ENCODE measurements around the gene CPN1. TPM values are rescaled to one million over a fixed set of nuclear protein-coding genes. Genes with fewer than 3 reads are reported as not detected.

The CPN1 gene
- not detected in 2 replicates for total RNA-seq (2014; rRNA removed; shearing (Covaris generic))
- 0.32 TPM in 1 of 2 replicates, not detected in the other for polyA plus RNA-seq (2016; fragmentation: Nextera tagmentation; extraction: Ambion mirVana)
- long read RNA-seq, result 0 reads

DNA sequence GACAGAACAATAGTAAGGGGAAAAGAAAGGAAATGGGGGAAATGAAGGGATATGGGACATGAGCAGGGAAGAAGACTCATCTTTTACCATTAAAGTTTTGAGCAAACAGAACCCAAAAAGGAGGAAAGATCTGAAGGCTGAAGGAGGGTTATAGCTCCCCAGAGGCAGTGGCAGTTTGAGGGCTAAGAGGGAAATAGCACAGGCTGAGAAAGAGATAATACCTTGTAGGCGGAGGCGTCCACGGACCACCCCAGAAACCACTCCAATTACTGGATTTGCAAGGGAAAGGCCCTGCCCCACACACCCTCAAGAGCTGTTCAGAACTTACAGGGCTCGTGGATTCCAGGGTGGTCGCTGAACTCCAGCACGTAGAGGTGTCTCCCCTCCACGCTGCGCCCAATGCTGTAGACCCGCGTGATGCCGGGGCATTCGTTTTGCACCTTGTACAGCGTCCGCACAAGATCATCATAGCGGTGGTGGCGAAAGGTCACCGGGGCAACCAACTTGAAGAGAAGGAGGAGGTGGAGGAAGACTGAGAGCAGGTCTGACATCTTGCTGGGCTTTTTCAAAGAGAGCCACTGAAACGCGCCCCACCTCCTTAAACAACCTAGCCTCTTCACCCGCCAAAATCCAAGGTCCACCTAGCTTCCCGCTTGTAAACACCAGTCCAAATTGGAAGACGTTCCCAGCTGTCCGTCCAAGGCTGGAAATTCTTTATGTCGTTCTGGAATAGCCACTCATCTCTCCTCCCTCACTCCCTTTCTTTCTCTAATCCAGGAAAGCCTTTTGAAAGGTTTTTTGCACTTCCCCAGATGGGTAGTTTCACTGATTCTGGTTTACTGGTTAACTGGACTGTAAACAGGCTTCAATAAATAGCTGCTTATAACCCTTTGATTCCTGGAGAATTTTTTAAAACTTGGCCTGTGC, at the start of gene CPN1:
CPN1 (minus strand) TSS at position 795 of the 927 bp plus-strand sequence; CDS start at position 551, 244 bp downstream.
- Histone ChIP-seq H3K27me3 (ENCODE audit: insufficient read depth) (no peaks in the 10 kb centered on the region), H3F3A (replicated peaks; ENCODE audit: low read depth) (no peaks in the 10 kb centered on the region), H3K9me2 (ENCODE audit: insufficient read depth) (no peaks in the 10 kb centered on the region), H3K36me3 (ENCODE audit: insufficient read depth) (no peaks in the 10 kb centered on the region), H2AFZ (peak within 1 kb of the TSS; percentile 60; the same call in 1 of the 2 replicates), H3K4me2 (no peak within 1 kb of the TSS), H3K4me3 (no peak within 1 kb of the TSS), H3K4me1 (ENCODE audit: insufficient read depth) (no peaks in the 10 kb centered on the region), H3K27ac (ENCODE audit: low read depth) (no peak within 1 kb of the TSS), H3K79me2 (replicated peaks; ENCODE audit: insufficient read depth) (no peaks in the 10 kb centered on the region), H4K20me1 (replicated peaks; ENCODE audit: insufficient read depth) (no peaks in the 10 kb centered on the region)
- no peak for ATAC-seq
- Mint-ChIP-seq H3K36me3 (ENCODE audit: low read depth) (no peaks in the 10 kb centered on the region), H3K27me3 (ENCODE audit: insufficient read depth, low read depth, poor library complexity) (no peaks in the 10 kb centered on the region), H3K4me3 (no peak within 1 kb of the TSS), H3K4me1 (no peaks in the 10 kb centered on the region), H3K27ac (no peak within 1 kb of the TSS), H3K9me3 (no peaks in the 10 kb centered on the region)
- TF ChIP-seq, protein P1, sequence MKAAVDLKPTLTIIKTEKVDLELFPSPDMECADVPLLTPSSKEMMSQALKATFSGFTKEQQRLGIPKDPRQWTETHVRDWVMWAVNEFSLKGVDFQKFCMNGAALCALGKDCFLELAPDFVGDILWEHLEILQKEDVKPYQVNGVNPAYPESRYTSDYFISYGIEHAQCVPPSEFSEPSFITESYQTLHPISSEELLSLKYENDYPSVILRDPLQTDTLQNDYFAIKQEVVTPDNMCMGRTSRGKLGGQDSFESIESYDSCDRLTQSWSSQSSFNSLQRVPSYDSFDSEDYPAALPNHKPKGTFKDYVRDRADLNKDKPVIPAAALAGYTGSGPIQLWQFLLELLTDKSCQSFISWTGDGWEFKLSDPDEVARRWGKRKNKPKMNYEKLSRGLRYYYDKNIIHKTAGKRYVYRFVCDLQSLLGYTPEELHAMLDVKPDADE (IDR thresholded peaks at IDR 0.05), result no peak
- no peak for TF ChIP-seq CREB1 (CRISPR knock-in tag; IDR thresholded peaks at IDR 0.05; ENCODE audit: low read depth)
- DNase-seq (ENCODE audit: low spot score), result no peak

DNA sequence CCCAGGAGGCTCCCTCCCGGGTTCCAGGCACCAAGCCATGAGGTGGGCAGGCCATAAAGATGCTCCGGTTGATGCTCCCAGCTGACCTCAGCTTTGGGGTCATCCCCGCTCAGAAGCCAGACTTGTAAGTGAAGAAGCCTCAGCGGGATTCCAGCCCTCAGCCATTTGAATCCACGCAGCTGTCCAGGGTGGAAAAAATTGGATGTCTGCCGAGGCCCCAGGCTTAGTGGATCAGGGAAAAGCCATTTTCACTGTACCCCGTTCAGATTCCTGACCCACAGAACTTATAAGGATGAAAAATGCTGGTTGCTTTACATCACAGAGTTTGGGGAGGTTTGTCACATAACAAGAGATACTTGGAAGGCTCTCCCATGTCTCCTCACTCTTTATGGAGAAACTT, 49.2 kb upstream of the CPN1 start:
- Mint-ChIP-seq H3K36me3 (ENCODE audit: low read depth) (peaks cover 2% of the 10 kb centered on the region; the same call in 1 of the 3 replicates), H3K9me3 (peaks cover 22% of the 10 kb centered on the region), H3K27me3 (ENCODE audit: insufficient read depth, low read depth, poor library complexity) (peaks cover 3% of the 10 kb centered on the region), H3K4me3 (no peak overlapping the region), H3K27ac (no peak overlapping the region), H3K4me1 (no peaks in the 10 kb centered on the region)
- H4K20me1 ChIP-seq (replicated peaks; ENCODE audit: insufficient read depth), result no peaks in the 10 kb centered on the region
- H3K4me1 ChIP-seq (ENCODE audit: insufficient read depth), result no peaks in the 10 kb centered on the region
- no peaks in the 10 kb centered on the region for H3K27me3 ChIP-seq (ENCODE audit: insufficient read depth)
- ATAC-seq, result no peak
- no peak for DNase-seq (ENCODE audit: low spot score)
- H3K9me2 ChIP-seq (ENCODE audit: insufficient read depth), result peaks cover 2% of the 10 kb centered on the region; the same call in 1 of the 2 replicates
- H3K79me2 ChIP-seq (replicated peaks; ENCODE audit: insufficient read depth), result no peaks in the 10 kb centered on the region
- H3K4me2 ChIP-seq, result no peak overlapping the region
- no peaks in the 10 kb centered on the region for H3F3A ChIP-seq (replicated peaks; ENCODE audit: low read depth)
- no peak overlapping the region for H2AFZ ChIP-seq
- no peak overlapping the region for H3K27ac ChIP-seq (ENCODE audit: low read depth)
- H3K4me3 ChIP-seq, result no peak overlapping the region
- H3K36me3 ChIP-seq (ENCODE audit: insufficient read depth), result no peaks in the 10 kb centered on the region
- TF ChIP-seq, protein P2, sequence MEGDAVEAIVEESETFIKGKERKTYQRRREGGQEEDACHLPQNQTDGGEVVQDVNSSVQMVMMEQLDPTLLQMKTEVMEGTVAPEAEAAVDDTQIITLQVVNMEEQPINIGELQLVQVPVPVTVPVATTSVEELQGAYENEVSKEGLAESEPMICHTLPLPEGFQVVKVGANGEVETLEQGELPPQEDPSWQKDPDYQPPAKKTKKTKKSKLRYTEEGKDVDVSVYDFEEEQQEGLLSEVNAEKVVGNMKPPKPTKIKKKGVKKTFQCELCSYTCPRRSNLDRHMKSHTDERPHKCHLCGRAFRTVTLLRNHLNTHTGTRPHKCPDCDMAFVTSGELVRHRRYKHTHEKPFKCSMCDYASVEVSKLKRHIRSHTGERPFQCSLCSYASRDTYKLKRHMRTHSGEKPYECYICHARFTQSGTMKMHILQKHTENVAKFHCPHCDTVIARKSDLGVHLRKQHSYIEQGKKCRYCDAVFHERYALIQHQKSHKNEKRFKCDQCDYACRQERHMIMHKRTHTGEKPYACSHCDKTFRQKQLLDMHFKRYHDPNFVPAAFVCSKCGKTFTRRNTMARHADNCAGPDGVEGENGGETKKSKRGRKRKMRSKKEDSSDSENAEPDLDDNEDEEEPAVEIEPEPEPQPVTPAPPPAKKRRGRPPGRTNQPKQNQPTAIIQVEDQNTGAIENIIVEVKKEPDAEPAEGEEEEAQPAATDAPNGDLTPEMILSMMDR (conservative IDR thresholded peaks at IDR 0.05; ENCODE audit: low read depth in 2 of 2), result no peak
- TF ChIP-seq CREB1 (CRISPR knock-in tag; IDR thresholded peaks at IDR 0.05; ENCODE audit: low read depth), result no peak
- no peak for TF ChIP-seq STAT1 (IDR thresholded peaks at IDR 0.05; ENCODE audit: unreplicated experiment)
- TF ChIP-seq NANOG (IDR thresholded peaks at IDR 0.05; ENCODE audit: borderline replicate concordance), result no peak
- TF ChIP-seq, protein P3, sequence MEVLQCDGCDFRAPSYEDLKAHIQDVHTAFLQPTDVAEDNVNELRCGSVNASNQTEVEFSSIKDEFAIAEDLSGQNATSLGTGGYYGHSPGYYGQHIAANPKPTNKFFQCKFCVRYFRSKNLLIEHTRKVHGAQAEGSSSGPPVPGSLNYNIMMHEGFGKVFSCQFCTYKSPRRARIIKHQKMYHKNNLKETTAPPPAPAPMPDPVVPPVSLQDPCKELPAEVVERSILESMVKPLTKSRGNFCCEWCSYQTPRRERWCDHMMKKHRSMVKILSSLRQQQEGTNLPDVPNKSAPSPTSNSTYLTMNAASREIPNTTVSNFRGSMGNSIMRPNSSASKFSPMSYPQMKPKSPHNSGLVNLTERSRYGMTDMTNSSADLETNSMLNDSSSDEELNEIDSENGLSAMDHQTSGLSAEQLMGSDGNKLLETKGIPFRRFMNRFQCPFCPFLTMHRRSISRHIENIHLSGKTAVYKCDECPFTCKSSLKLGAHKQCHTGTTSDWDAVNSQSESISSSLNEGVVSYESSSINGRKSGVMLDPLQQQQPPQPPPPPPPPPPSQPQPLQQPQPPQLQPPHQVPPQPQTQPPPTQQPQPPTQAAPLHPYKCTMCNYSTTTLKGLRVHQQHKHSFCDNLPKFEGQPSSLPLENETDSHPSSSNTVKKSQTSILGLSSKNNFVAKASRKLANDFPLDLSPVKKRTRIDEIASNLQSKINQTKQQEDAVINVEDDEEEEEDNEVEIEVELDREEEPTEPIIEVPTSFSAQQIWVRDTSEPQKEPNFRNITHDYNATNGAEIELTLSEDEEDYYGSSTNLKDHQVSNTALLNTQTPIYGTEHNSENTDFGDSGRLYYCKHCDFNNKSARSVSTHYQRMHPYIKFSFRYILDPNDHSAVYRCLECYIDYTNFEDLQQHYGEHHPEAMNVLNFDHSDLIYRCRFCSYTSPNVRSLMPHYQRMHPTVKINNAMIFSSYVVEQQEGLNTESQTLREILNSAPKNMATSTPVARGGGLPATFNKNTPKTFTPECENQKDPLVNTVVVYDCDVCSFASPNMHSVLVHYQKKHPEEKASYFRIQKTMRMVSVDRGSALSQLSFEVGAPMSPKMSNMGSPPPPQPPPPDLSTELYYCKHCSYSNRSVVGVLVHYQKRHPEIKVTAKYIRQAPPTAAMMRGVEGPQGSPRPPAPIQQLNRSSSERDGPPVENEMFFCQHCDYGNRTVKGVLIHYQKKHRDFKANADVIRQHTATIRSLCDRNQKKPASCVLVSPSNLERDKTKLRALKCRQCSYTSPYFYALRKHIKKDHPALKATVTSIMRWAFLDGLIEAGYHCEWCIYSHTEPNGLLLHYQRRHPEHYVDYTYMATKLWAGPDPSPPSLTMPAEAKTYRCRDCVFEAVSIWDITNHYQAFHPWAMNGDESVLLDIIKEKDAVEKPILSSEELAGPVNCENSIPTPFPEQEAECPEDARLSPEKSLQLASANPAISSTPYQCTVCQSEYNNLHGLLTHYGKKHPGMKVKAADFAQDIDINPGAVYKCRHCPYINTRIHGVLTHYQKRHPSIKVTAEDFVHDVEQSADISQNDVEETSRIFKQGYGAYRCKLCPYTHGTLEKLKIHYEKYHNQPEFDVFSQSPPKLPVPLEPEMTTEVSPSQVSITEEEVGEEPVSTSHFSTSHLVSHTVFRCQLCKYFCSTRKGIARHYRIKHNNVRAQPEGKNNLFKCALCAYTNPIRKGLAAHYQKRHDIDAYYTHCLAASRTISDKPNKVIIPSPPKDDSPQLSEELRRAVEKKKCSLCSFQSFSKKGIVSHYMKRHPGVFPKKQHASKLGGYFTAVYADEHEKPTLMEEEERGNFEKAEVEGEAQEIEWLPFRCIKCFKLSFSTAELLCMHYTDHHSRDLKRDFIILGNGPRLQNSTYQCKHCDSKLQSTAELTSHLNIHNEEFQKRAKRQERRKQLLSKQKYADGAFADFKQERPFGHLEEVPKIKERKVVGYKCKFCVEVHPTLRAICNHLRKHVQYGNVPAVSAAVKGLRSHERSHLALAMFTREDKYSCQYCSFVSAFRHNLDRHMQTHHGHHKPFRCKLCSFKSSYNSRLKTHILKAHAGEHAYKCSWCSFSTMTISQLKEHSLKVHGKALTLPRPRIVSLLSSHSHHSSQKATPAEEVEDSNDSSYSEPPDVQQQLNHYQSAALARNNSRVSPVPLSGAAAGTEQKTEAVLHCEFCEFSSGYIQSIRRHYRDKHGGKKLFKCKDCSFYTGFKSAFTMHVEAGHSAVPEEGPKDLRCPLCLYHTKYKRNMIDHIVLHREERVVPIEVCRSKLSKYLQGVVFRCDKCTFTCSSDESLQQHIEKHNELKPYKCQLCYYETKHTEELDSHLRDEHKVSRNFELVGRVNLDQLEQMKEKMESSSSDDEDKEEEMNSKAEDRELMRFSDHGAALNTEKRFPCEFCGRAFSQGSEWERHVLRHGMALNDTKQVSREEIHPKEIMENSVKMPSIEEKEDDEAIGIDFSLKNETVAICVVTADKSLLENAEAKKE (CRISPR knock-in tag; IDR thresholded peaks at IDR 0.05), result no peak
- TF ChIP-seq ZNF114 (CRISPR knock-in tag; IDR thresholded peaks at IDR 0.05), result no peak
- no peak for TF ChIP-seq JUNB (IDR thresholded peaks at IDR 0.05; ENCODE audit: unreplicated experiment)
- no peak for TF ChIP-seq ZNF331 (CRISPR knock-in tag; IDR thresholded peaks at IDR 0.05; ENCODE audit: low read depth)
- no peak for TF ChIP-seq EZH2 (IDR thresholded peaks at IDR 0.05; ENCODE audit: low read depth, unreplicated experiment)
